Panc1 (cell line): Measurements from ENCODE around the gene SORCS1. TPM values are rescaled to one million over a fixed set of nuclear protein-coding genes. Genes with fewer than 3 reads are reported as not detected.

ENCODE experiments used
- ATAC-seq: fragments of 200-7000 bp; cut with Tn5 transposase; 2 replicates; pipeline ENCODE4 v1.9.1; 2020; ENCODE audit warnings: mild to moderate bottlenecking, moderate library complexity
- BruUV-seq: library from RNA; stranded (reverse); fragments of 400-500 nt; replicated peaks from 2 replicates; lab custom pipeline; 2021; lab: Mats Ljungman, UMichigan
- CTCF ChIA-PET: fragments of 300-600 bp; sonication (Branson Sonifier 250); formaldehyde crosslinking; loops from one replicate; lab custom pipeline; 2022; ENCODE audit warnings: antibody characterized with exemption; lab: Charles Lee
- POLR2A ChIA-PET: fragments of 300-600 bp; sonication (Branson Sonifier 250); formaldehyde crosslinking; loops from one replicate; lab custom pipeline; 2022; ENCODE audit warnings: antibody characterized with exemption; lab: Charles Lee
- DNase-seq: peaks from one replicate; pipeline ENCODE4 v3.0.0-alpha.2; 2010; ENCODE audit warnings: low read depth, low spot score
- H3K27ac ChIP-seq: 2 replicates; pipeline ENCODE4 v1.5.1; 2011; ENCODE audit warnings: mild to moderate bottlenecking, low read length, inconsistent platforms
- H3K27me3 ChIP-seq: fragments of 200-500 bp; sonication (Bioruptor generic); 2 replicates; pipeline ENCODE4 v1.6.0; 2014; ENCODE audit warnings: low read length, inconsistent platforms; ENCODE audit not compliant: control insufficient read depth, insufficient read depth
- H3K36me3 ChIP-seq: fragments of 200-500 bp; sonication (Bioruptor generic); 2 replicates; pipeline ENCODE4 v1.5.1; 2014; ENCODE audit warnings: inconsistent platforms, mild to moderate bottlenecking, low read length, moderate library complexity; ENCODE audit not compliant: control insufficient read depth, insufficient read depth
- H3K4me1 ChIP-seq: 2 replicates; pipeline ENCODE4 v1.5.1; 2011; ENCODE audit warnings: inconsistent platforms, mild to moderate bottlenecking, low read length, moderate library complexity; ENCODE audit not compliant: control insufficient read depth, insufficient read depth
- H3K4me3 ChIP-seq, 2 experiments: 2 replicates each; pipeline ENCODE4 v1.5.1; 2011 to 2012; ENCODE audit warnings: low read depth in 2 of 2, low read length in 2 of 2, mild to moderate bottlenecking in 2 of 2, inconsistent platforms in 1 of 2, moderate library complexity in 1 of 2
- H3K9me3 ChIP-seq: fragments of 200-500 bp; sonication (Bioruptor generic); 2 replicates; pipeline ENCODE4 v1.5.1; 2014; ENCODE audit warnings: low read depth, mild to moderate bottlenecking, inconsistent platforms, low read length, moderate library complexity; ENCODE audit not compliant: control insufficient read depth, insufficient read depth
- CTCF ChIP-seq: fragments of 450-650 bp; IDR thresholded peaks from 2 replicates; pipeline ENCODE4 v1.5.1; 2017; ENCODE audit warnings: mild to moderate bottlenecking
- POLR2AphosphoS5 ChIP-seq: IDR thresholded peaks from 2 replicates; pipeline ENCODE4 v1.6.1; 2012; ENCODE audit warnings: mild to moderate bottlenecking, low read depth, low read length, moderate library complexity
- REST ChIP-seq, 2 experiments: IDR thresholded peaks; 2 replicates each; pipeline ENCODE4 v1.6.1; 2011 to 2012; ENCODE audit warnings: low read depth in 2 of 2, control low read depth in 1 of 2, low read length in 1 of 2, mild to moderate bottlenecking in 1 of 2, moderate library complexity in 1 of 2; ENCODE audit not compliant: insufficient read depth in 1 of 2
- SIN3A ChIP-seq: IDR thresholded peaks from 2 replicates; pipeline ENCODE4 v1.6.1; 2012; ENCODE audit warnings: low read depth, mild to moderate bottlenecking, low read length, moderate library complexity, borderline replicate concordance; ENCODE audit not compliant: insufficient read depth
- TCF7L2 ChIP-seq: IDR thresholded peaks from 2 replicates; pipeline ENCODE4 v1.6.1; 2011; ENCODE audit warnings: mild to moderate bottlenecking, low read depth, low read length, inconsistent platforms
- in situ Hi-C: cut with HindIII; loops from 2 replicates; pipeline ENCODE4 v1.10.0; 2016; ENCODE audit warnings: low sequenced_read_pairs, low pct_unique_long_range_greater_than_20kb
- intact Hi-C: fragments of 100-400 bp; cut with micrococcal nuclease; formaldehyde crosslinking; loops from one replicate; pipeline ENCODE4 v1.10.0; 2022; ENCODE audit not compliant: unreplicated experiment
- total RNA-seq: library from RNA; stranded (reverse); gene quantifications from one replicate; pipeline ENCODE4 v1.2.1, GENCODE V29; 2021; ENCODE audit not compliant: unreplicated experiment

The SORCS1 gene
- total RNA-seq, 1 experiment from 2014 or later, result not detected

GRCh38 chr10:106997721-106998120 lies 166.8 kb downstream of the SORCS1 start:
- Histone ChIP-seq H3K27me3 (no peaks in the 10 kb centered on the region), H3K9me3 (no peaks in the 10 kb centered on the region), H3K4me1 (no peaks in the 10 kb centered on the region), H3K36me3 (no peaks in the 10 kb centered on the region), H3K4me3 (no peak overlapping the region), H3K27ac (no peak overlapping the region)
- POLR2A ChIA-PET, result no interaction called here
- no peak for TF ChIP-seq TCF7L2
- TF ChIP-seq CTCF, result no peak
- TF ChIP-seq SIN3A, result no peak
- TF ChIP-seq POLR2AphosphoS5, result no peak
- TF ChIP-seq REST (IDR thresholded peaks at IDR 0.05; ENCODE audit: insufficient read depth in 1 of 2, low read depth in 2 of 2, low read length in 1 of 2), result no peak
- DNase-seq, result no peak
- intact Hi-C loops (no loop called here), in situ Hi-C loops (no loop called here)
- ATAC-seq, result no peak
- CTCF ChIA-PET, result no interaction called here
- no TSS peak for BruUV-seq

GRCh38 chr10:106996510-106996909 lies 168.0 kb downstream of the SORCS1 start:
- DNase-seq, result no peak
- ChIA-PET CTCF (no interaction called here), POLR2A (no interaction called here)
- no peaks in the 10 kb centered on the region for H3K36me3 ChIP-seq
- intact Hi-C loops (no loop called here), in situ Hi-C loops (no loop called here)
- no peaks in the 10 kb centered on the region for H3K27me3 ChIP-seq
- BruUV-seq, result no TSS peak
- H3K4me3 ChIP-seq, result no peak overlapping the region
- H3K9me3 ChIP-seq, result no peaks in the 10 kb centered on the region
- no peak overlapping the region for H3K27ac ChIP-seq
- no peak for ATAC-seq
- TF ChIP-seq SIN3A (no peak), TCF7L2 (no peak), CTCF (no peak), REST (IDR thresholded peaks at IDR 0.05; ENCODE audit: insufficient read depth in 1 of 2, low read depth in 2 of 2, low read length in 1 of 2) (no peak)
- H3K4me1 ChIP-seq, result no peaks in the 10 kb centered on the region
